Gastrocnemius medialis (tissue), 4 donors: ENCODE results near the gene CHTOP.

Experiments used
- CTCF ChIP-seq, 5 experiments: fragments of 450-650 bp in 3 of 5; fragments of 200-600 bp in 2 of 5; sonication (generic) in 2 of 5; IDR thresholded peaks in 4 of 5; conservative IDR thresholded peaks in 1 of 5; 1 replicate in 4 of 5; 2 replicates in 1 of 5; pipeline ENCODE4 v1.5.1; 2016 to 2019; ENCODE audit warnings: antibody characterized with exemption in 5 of 5, mild to moderate bottlenecking in 3 of 5, moderate library complexity in 3 of 5
- POLR2A ChIP-seq, 2 donors: fragments of 450-650 bp; IDR thresholded peaks; one replicate each; pipeline ENCODE4 v1.6.1; 2017; ENCODE audit warnings: antibody characterized with exemption in 2 of 2, mild to moderate bottlenecking in 2 of 2, moderate library complexity in 2 of 2

- TF ChIP-seq POLR2A (IDR thresholded peaks at IDR 0.05) (peak; percentile 78 to 80), CTCF (IDR thresholded peaks at IDR 0.05 in 4 of 5, conservative IDR thresholded peaks at IDR 0.05 in 1 of 5) (peak in 2 of 5 experiments; percentile 25 to 41)
These were observed 24.7 kb downstream of the CHTOP start, which contains the start of gene SNAPIN for GRCh38 chr1:153658400-153659174.
